B cell (primary cell): ENCODE measurements around the gene PPIP5K1. TPM values are rescaled to one million over a fixed set of nuclear protein-coding genes. Genes with fewer than 3 reads are reported as not detected.

Experiments used
- ATAC-seq: fragments of 200-7000 bp; cut with Tn5 transposase; one replicate; pipeline ENCODE4 v1.10.0; 2021; ENCODE audit warnings: low read depth, mild to moderate bottlenecking, moderate number of reproducible peaks, moderate library complexity
- CTCF ChIA-PET: fragments of 350-600 bp; sonication (Branson Sonifier 250); formaldehyde crosslinking; loops from one replicate; lab custom pipeline; 2021; ENCODE audit warnings: antibody characterized with exemption, inconsistent platforms; lab: Charles Lee
- POLR2A ChIA-PET: fragments of 350-600 bp; sonication (Branson Sonifier 250); formaldehyde crosslinking; loops from one replicate; lab custom pipeline; 2021; ENCODE audit warnings: antibody characterized with exemption; lab: Charles Lee
- DNase-seq: peaks from one replicate; pipeline ENCODE4 v3.0.0; 2013
- H2AFZ ChIP-seq: 2 replicates; pipeline ENCODE4 v1.6.1; 2012; ENCODE audit warnings: mild to moderate bottlenecking, low read depth, low read length; ENCODE audit not compliant: insufficient read depth, poor library complexity, severe bottlenecking
- H3K27ac ChIP-seq, 2 donors: 1 replicate in 1 of 2; 2 replicates in 1 of 2; pipeline ENCODE4 v1.5.1; 2012 to 2013; ENCODE audit warnings: low read length in 2 of 2, mild to moderate bottlenecking in 2 of 2, moderate library complexity in 1 of 2
- H3K27me3 ChIP-seq, 4 experiments: fragments of 200-600 bp in 1 of 4; sonication (generic) in 1 of 4; replicated peaks in 1 of 4; 1 replicate in 2 of 4; 2 replicates in 2 of 4; pipeline versions ENCODE4 v1.6.1 to v1.7.0; 2013 to 2016; ENCODE audit warnings: low read length in 3 of 4, mild to moderate bottlenecking in 2 of 4, mixed read lengths in 1 of 4, moderate library complexity in 1 of 4; ENCODE audit not compliant: insufficient read depth in 4 of 4, control insufficient read depth in 3 of 4; ENCODE audit errors: control extremely low read depth in 1 of 4
- H3K36me3 ChIP-seq, 2 experiments: replicated peaks in 1 of 2; 1 replicate in 1 of 2; 2 replicates in 1 of 2; pipeline versions ENCODE4 v1.6.1 to v1.7.1; 2013; ENCODE audit warnings: low read length in 1 of 2; ENCODE audit not compliant: insufficient read depth in 2 of 2, control insufficient read depth in 1 of 2; ENCODE audit errors: control extremely low read depth in 1 of 2, extremely low read depth in 1 of 2
- H3K4me1 ChIP-seq, 2 donors: fragments of 200-600 bp in 1 of 2; sonication (generic) in 1 of 2; 1 replicate in 1 of 2; 2 replicates in 1 of 2; pipeline versions ENCODE4 v1.5.1 to v1.6.1; 2013 to 2017; ENCODE audit warnings: low read length in 2 of 2; ENCODE audit not compliant: control insufficient read depth in 2 of 2, insufficient read depth in 2 of 2
- H3K4me2 ChIP-seq: replicated peaks from 2 replicates; pipeline ENCODE3; 2012; ENCODE audit warnings: mild to moderate bottlenecking, low read depth, low read length; ENCODE audit not compliant: poor library complexity, severe bottlenecking
- H3K4me3 ChIP-seq, 5 experiments: fragments of 200-600 bp in 1 of 5; sonication (generic) in 1 of 5; 1 replicate in 3 of 5; 2 replicates in 2 of 5; pipeline versions ENCODE4 v1.5.1 to v1.7.0; 2011 to 2016; ENCODE audit warnings: low read length in 4 of 5, mild to moderate bottlenecking in 4 of 5, low read depth in 2 of 5, control low read depth in 1 of 5, moderate library complexity in 1 of 5; ENCODE audit not compliant: insufficient read depth in 1 of 5; ENCODE audit errors: control extremely low read depth in 1 of 5, extremely low read depth in 1 of 5
- H3K79me2 ChIP-seq: fragments of 200-600 bp; sonication (generic); one replicate; pipeline ENCODE4 v1.6.0; 2016; ENCODE audit warnings: low read length; ENCODE audit not compliant: control insufficient read depth, insufficient read depth
- H3K9ac ChIP-seq: fragments of 200-600 bp; sonication (generic); 2 replicates; pipeline ENCODE4 v1.6.1; 2017; ENCODE audit warnings: mild to moderate bottlenecking, low read length, moderate library complexity
- H3K9me3 ChIP-seq, 3 donors: one replicate each; pipeline versions ENCODE4 v1.6.1 to v1.7.1; 2013; ENCODE audit warnings: low read length in 2 of 3; ENCODE audit not compliant: control insufficient read depth in 2 of 3, insufficient read depth in 1 of 3; ENCODE audit errors: control extremely low read depth in 1 of 3
- H4K20me1 ChIP-seq: 2 replicates; pipeline ENCODE4 v1.6.0; 2012; ENCODE audit warnings: mild to moderate bottlenecking, low read length; ENCODE audit not compliant: insufficient read depth, control insufficient read depth, poor library complexity, severe bottlenecking
- H3K27ac Mint-ChIP-seq: one replicate; pipeline ENCODE4 v1.8.0; 2021; ENCODE audit warnings: mixed read lengths
- H3K27me3 Mint-ChIP-seq: one replicate; pipeline ENCODE4 v1.8.0; 2021; ENCODE audit warnings: mixed read lengths
- H3K4me1 Mint-ChIP-seq: one replicate; pipeline ENCODE4 v1.8.0; 2021; ENCODE audit warnings: mixed read lengths
- H3K4me3 Mint-ChIP-seq: one replicate; pipeline ENCODE4 v1.8.0; 2021; ENCODE audit warnings: mixed read lengths
- H3K9me3 Mint-ChIP-seq: one replicate; pipeline ENCODE4 v1.8.0; 2022; ENCODE audit warnings: mixed read lengths; ENCODE audit not compliant: insufficient read depth
- EZH2 ChIP-seq: IDR thresholded peaks from 2 replicates; pipeline ENCODE4 v1.6.1; 2012; ENCODE audit warnings: borderline replicate concordance, low read depth, mild to moderate bottlenecking, moderate library complexity, low read length; ENCODE audit not compliant: insufficient read depth, poor library complexity, severe bottlenecking
- WGBS: methylation state at CpG from one replicate; pipeline ENCODE4 v1.1.5; 2013; ENCODE audit warnings: missing lambda C conversion rate; ENCODE audit not compliant: insufficient coverage; 5-methylcytosine and 5-hydroxymethylcytosine counted together
- intact Hi-C: fragments of 100-400 bp; cut with micrococcal nuclease; formaldehyde crosslinking; loops from one replicate; pipeline ENCODE4 v1.10.0; 2022
- polyA plus RNA-seq: library from polyadenylated mRNA; depleted of rRNA; stranded (reverse); fragments of >200 nt; gene quantifications from 2 replicates; pipeline ENCODE4 v1.2.3, GENCODE V29; 2012
- total RNA-seq, 2 donors: library from RNA; stranded (reverse); fragments of 120-200 nt in 1 of 2; gene quantifications; 1 replicate in 1 of 2; 2 replicates in 1 of 2; pipeline versions ENCODE4 v1.2.3 to v1.2.4, GENCODE V29; 2013 to 2022
- TF ChIP-seq, protein P1 (sequence below): fragments of 200-600 bp; IDR thresholded peaks from one replicate; pipeline ENCODE4 v1.8.0; 2022; ENCODE audit warnings: antibody characterized with exemption, mild to moderate bottlenecking

Gene PPIP5K1
- total and polyA plus RNA-seq, 2 donors (not counting 1 experiment from before 2014, with no cell fraction given): 40.6 to 88.9 TPM

- ATAC-seq (no peak), DNase-seq (no peak)
- Histone ChIP-seq H2AFZ (peak overlapping the region; percentile 96), H3K79me2 (peaks cover 21% of the 10 kb centered on the region), H3K27me3 (no peaks in the 10 kb centered on the region), H3K4me1 (peaks cover 11% of the 10 kb centered on the region in 2 donors), H3K9me3 (no peaks in the 10 kb centered on the region), H3K4me2 (peak overlapping the region; percentile 85), H3K4me3 (peak overlapping the region; percentile 76 to 92 (median 80)), H3K36me3 (peaks cover 1 to 14% of the 10 kb centered on the region in 2 experiments), H3K27ac (peak overlapping the region; percentile 70 to 98), H4K20me1 (no peaks in the 10 kb centered on the region), H3K9ac (peak overlapping the region; percentile 95)
- Mint-ChIP-seq H3K27me3 (no peaks in the 10 kb centered on the region), H3K4me3 (peak overlapping the region; percentile 92), H3K9me3 (no peaks in the 10 kb centered on the region), H3K4me1 (peaks cover 23% of the 10 kb centered on the region), H3K27ac (peak overlapping the region; percentile 95)
- ChIA-PET POLR2A (interaction anchor here (0.7 to 1.2 kb wide), 2 partner anchors 18 to 86 kb away, joined by 7 to 13 read pairs; no protein-coding TSS in a partner anchor), CTCF (interaction anchor here (1.0 to 9.7 kb wide), 3 partner anchors 21 to 116 kb away, joined by 3 to 97 read pairs (median 3); partner anchors contain the start of gene MAP1A)
- TF ChIP-seq, protein P1, sequence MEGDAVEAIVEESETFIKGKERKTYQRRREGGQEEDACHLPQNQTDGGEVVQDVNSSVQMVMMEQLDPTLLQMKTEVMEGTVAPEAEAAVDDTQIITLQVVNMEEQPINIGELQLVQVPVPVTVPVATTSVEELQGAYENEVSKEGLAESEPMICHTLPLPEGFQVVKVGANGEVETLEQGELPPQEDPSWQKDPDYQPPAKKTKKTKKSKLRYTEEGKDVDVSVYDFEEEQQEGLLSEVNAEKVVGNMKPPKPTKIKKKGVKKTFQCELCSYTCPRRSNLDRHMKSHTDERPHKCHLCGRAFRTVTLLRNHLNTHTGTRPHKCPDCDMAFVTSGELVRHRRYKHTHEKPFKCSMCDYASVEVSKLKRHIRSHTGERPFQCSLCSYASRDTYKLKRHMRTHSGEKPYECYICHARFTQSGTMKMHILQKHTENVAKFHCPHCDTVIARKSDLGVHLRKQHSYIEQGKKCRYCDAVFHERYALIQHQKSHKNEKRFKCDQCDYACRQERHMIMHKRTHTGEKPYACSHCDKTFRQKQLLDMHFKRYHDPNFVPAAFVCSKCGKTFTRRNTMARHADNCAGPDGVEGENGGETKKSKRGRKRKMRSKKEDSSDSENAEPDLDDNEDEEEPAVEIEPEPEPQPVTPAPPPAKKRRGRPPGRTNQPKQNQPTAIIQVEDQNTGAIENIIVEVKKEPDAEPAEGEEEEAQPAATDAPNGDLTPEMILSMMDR: no peak
- TF ChIP-seq EZH2: no peak
- intact Hi-C loops: loop anchor here (2.0 to 10.0 kb wide), 2 partner anchors 121 to 757 kb away; partner anchors contain the start of genes CDAN1, TUBGCP4 and ZSCAN29
- 7% methylated on average over 1 of the region's 7 CpGs for WGBS
Observed at GRCh38 chr15:43492266-43492665, 97.7 kb downstream of the PPIP5K1 start.

DNA sequence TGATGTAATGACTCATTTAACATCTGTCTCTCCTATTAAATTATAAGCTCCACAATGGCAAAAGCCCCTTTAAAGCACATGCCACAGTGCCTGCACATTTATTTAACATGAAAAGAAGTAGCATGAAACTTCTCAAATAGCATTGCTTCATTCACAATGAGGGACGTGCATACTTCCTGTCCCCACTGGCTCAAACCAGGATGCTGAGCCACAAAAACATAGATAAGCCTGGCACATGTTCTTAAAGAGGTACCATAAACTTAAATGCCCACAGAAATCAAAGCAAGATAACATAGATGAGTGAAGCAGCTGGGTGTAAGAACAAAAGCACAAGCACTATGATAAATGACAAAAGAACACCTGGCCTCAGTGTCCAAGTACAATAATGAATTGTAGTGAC, 100.8 kb downstream of the PPIP5K1 start:
- no peak overlapping the region for H3K27ac Mint-ChIP-seq
- no peaks in the 10 kb centered on the region for H3K27me3 Mint-ChIP-seq
- 17% methylated on average over 1 of the region's 1 CpG for WGBS
- intact Hi-C loops: no loop called here
- TF ChIP-seq EZH2: no peak
- TF ChIP-seq, protein P1: no peak
- POLR2A ChIA-PET: interaction anchor here (0.6 kb wide), 1 partner anchor 26 kb away, joined by 3 read pairs; no protein-coding TSS in a partner anchor
- Histone ChIP-seq H3K9me3 (no peaks in the 10 kb centered on the region), H3K79me2 (peaks cover 21% of the 10 kb centered on the region), H3K27me3 (no peaks in the 10 kb centered on the region), H4K20me1 (no peaks in the 10 kb centered on the region), H2AFZ (no peak overlapping the region), H3K9ac (no peak overlapping the region), H3K36me3 (peaks cover 1 to 14% of the 10 kb centered on the region in 2 experiments), H3K4me3 (no peak overlapping the region), H3K27ac (no peak overlapping the region), H3K4me2 (no peak overlapping the region), H3K4me1 (peaks cover 11% of the 10 kb centered on the region in 2 donors)
- CTCF ChIA-PET: interaction anchor here (9.7 kb wide), 1 partner anchor 24 kb away, joined by 97 read pairs; no protein-coding TSS in a partner anchor
- H3K4me1 Mint-ChIP-seq: peaks cover 26% of the 10 kb centered on the region
- DNase-seq: no peak
- H3K4me3 Mint-ChIP-seq: no peak overlapping the region
- no peaks in the 10 kb centered on the region for H3K9me3 Mint-ChIP-seq
- no peak for ATAC-seq
